Measurements from ENCODE around the gene ST3GAL2. TPM values are rescaled to one million over a fixed set of nuclear protein-coding genes. Genes with fewer than 3 reads are reported as not detected.
"Not testable (repeated sequence)": the region's sequence is repeated elsewhere in the genome, so short reads cannot be mapped to it uniquely, and the experiment has no call there.

Gene ST3GAL2
- total RNA-seq, 3 donors from 2014 or later: 7.8 to 13.4 (median 11.5) TPM

DNA sequence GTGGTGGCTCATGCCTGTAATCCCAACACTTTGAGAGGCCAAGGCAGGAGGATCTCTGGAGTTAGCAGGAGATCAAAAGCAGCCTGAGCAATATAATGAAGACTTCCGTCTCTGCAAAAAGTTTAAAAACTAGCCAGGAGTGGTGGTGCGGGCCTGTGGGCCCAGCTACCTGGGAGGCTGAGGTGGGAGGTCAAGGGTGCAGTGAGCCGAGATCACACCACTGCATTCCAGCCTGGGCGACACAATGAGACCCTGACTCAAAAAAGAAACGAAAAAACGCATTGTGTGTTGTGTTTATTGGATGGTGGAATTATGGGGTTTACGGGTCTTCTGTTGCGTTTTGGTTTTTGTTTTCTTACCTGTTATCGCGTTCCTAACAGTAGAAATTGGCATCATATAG is 93.1 kb downstream of the ST3GAL2 start:
- TF ChIP-seq POLR2AphosphoS5 (IDR thresholded peaks at IDR 0.05) (no peak), POLR2A (IDR thresholded peaks at IDR 0.05) (no peak)
- TF ChIP-seq, protein P1, sequence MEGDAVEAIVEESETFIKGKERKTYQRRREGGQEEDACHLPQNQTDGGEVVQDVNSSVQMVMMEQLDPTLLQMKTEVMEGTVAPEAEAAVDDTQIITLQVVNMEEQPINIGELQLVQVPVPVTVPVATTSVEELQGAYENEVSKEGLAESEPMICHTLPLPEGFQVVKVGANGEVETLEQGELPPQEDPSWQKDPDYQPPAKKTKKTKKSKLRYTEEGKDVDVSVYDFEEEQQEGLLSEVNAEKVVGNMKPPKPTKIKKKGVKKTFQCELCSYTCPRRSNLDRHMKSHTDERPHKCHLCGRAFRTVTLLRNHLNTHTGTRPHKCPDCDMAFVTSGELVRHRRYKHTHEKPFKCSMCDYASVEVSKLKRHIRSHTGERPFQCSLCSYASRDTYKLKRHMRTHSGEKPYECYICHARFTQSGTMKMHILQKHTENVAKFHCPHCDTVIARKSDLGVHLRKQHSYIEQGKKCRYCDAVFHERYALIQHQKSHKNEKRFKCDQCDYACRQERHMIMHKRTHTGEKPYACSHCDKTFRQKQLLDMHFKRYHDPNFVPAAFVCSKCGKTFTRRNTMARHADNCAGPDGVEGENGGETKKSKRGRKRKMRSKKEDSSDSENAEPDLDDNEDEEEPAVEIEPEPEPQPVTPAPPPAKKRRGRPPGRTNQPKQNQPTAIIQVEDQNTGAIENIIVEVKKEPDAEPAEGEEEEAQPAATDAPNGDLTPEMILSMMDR (IDR thresholded peaks at IDR 0.05): no peak
- intact Hi-C loops (cut with DNase I; ENCODE audit: low total_unique reads): loop anchor here (5.0 kb wide), 1 partner anchor 406 kb away; no protein-coding TSS in a partner anchor
- peak overlapping the region; percentile 94 to 97 for H3K27ac ChIP-seq
- DNase-seq (ENCODE audit: low spot score in 2 of 2): no peak
- peaks cover 0 to 9% of the 10 kb centered on the region in 2 donors for H3K4me1 ChIP-seq
- H3K9me3 ChIP-seq: no peaks in the 10 kb centered on the region
- peak overlapping the region; percentile 79 to 92 (median 83) for H3K4me3 ChIP-seq
- no peaks in the 10 kb centered on the region for H3K36me3 ChIP-seq
- no peaks in the 10 kb centered on the region for H3K27me3 ChIP-seq

DNA sequence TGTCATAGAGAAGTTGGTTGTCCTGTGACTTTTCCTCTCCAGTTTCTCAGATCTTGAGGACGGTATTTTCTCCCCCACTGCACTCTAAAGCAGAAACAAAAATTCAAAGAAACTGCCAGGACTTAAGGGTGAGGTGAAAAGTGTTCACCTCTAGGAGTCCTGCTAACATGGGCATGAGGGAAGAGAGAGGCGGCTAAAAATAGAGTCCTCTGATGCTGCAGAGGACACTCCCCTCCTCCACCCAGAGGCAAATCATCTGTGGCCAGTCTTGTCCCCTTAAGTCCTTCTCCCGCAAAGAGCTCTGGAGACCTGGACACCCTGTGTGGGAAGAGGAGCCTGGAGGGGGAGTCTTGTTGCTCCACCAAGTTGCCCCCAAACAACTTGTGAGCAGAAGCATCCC is 96.9 kb downstream of the ST3GAL2 start:
- H3K27me3 ChIP-seq: no peaks in the 10 kb centered on the region
- no peak overlapping the region for H3K27ac ChIP-seq
- no peaks in the 10 kb centered on the region for H3K4me1 ChIP-seq
- no peaks in the 10 kb centered on the region for H3K36me3 ChIP-seq
- DNase-seq (ENCODE audit: low spot score in 2 of 2): no peak
- H3K4me3 ChIP-seq: no peak overlapping the region
- intact Hi-C loops (cut with DNase I; ENCODE audit: low total_unique reads): no loop called here
- H3K9me3 ChIP-seq: no peaks in the 10 kb centered on the region
- no peak for TF ChIP-seq POLR2AphosphoS5 (IDR thresholded peaks at IDR 0.05)

DNA sequence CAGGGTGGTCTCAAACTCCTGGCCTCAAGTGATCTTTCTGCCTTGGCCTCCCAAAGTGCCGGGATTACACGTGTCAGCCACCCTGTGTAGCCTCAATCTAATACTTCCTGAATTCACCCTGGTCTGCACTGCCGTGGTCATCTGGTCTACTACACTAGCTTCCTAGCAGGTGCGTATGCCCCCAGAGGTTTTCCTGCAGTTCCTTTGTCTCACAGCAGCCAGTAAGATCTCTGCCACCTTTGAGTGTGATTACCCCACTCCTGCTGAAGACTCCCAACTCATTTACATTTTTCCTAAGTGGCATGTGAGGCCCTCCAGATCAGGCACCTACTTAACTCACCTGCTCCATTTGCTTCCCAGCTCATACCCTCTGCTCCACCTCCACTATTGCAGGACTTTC is 97.3 kb downstream of the ST3GAL2 start:
- Histone ChIP-seq H3K4me3 (no peak overlapping the region), H3K4me1 (no peaks in the 10 kb centered on the region), H3K27me3 (no peaks in the 10 kb centered on the region), H3K27ac (no peak overlapping the region), H3K9me3 (no peaks in the 10 kb centered on the region), H3K36me3 (no peaks in the 10 kb centered on the region)
- no peak for DNase-seq (ENCODE audit: low spot score in 2 of 2)
- intact Hi-C loops (cut with DNase I; ENCODE audit: low total_unique reads): no loop called here
- TF ChIP-seq POLR2A (IDR thresholded peaks at IDR 0.05) (no peak), POLR2AphosphoS5 (IDR thresholded peaks at IDR 0.05) (no peak)
- TF ChIP-seq, protein P1 (IDR thresholded peaks at IDR 0.05): no peak

DNA sequence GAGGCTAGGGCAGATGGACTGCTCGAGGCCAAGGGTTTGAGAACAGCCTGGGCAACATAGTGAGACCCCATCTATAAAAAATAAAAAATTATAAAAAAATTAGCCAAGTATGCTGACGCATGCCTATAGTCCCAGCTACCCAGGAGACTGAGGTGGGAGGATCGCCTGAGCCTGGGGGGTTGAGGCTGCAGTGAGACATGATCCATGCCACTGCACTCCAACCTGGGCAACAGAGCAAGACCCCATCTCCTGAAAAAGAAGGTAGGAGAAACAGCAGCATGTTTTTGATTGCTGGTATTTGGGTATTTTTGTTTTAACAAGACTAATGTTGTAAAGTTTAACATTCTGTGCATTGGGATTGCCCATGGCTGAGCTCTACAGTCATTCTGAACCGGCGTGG is 101.1 kb downstream of the ST3GAL2 start:
- no peak for DNase-seq (ENCODE audit: low spot score in 2 of 2)
- intact Hi-C loops (cut with DNase I; ENCODE audit: low total_unique reads): no loop called here
- Histone ChIP-seq H3K27ac (no peak overlapping the region), H3K27me3 (no peaks in the 10 kb centered on the region), H3K9me3 (no peaks in the 10 kb centered on the region), H3K4me3 (no peak overlapping the region), H3K4me1 (no peaks in the 10 kb centered on the region), H3K36me3 (no peaks in the 10 kb centered on the region)
- no peak for TF ChIP-seq POLR2AphosphoS5 (IDR thresholded peaks at IDR 0.05)
- TF ChIP-seq POLR2A (IDR thresholded peaks at IDR 0.05): no peak
- TF ChIP-seq, protein P1 (IDR thresholded peaks at IDR 0.05): no peak

DNA sequence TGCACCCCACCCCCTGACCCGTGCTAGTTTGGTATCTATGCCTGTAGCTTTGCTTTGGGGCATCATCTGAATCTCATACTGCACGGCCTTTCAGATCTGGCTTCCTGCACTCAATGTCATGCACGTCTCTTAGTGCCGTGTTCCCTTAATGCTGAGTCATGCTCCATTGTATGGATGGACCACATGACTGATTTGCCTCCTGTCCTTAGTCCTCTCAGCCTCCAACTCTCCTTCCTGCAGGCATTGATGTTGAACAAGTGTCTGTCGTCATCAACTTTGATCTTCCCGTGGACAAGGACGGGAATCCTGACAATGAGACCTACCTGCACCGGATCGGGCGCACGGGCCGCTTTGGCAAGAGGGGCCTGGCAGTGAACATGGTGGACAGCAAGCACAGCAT is 106.2 kb downstream of the ST3GAL2 start:
- H3K4me3 ChIP-seq; intact Hi-C loops (cut with DNase I; ENCODE audit: low total_unique reads); H3K27me3 ChIP-seq; H3K9me3 ChIP-seq; H3K36me3 ChIP-seq; H3K27ac ChIP-seq; H3K4me1 ChIP-seq; DNase-seq (ENCODE audit: low spot score in 2 of 2): not testable (repeated sequence)

DNA sequence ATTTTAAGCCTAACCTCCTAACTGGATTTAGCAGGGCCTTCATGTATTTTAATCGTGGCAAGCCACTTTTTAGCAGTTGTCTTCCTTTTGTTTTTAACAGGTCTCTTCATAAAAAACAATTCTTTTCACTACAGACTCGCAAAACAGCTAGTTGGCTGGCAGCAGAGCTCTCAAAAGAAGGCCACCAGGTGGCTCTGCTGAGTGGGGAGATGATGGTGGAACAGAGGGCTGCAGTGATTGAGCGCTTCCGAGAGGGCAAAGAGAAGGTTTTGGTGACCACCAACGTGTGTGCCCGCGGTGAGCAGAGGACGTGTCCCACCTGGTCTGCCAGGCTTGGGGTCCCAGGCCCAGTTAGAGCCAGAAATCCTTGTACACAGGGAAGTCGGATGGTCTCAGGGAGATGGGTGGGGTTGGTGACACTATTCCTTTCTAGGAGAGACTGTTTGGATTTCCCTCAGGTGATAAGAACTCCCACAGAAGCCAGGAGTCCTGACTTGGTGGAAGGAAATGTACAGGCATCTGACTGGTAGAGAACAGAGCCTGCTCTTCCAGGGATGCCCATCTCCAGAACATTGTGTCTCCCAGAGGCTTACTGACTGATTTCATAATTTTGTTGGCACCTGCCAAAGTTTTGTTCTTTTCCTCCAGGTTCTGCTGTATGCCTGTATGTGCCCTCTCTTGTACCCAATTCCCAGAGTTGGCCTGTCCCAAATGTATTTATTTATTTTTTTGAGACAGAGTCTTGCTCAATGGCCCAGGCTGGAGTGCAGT is 107.1 kb downstream of the ST3GAL2 start:
- H3K9me3 ChIP-seq: no peaks in the 10 kb centered on the region
- TF ChIP-seq POLR2A (IDR thresholded peaks at IDR 0.05): no peak
- TF ChIP-seq, protein P1 (IDR thresholded peaks at IDR 0.05): peak in 1 of 3 donors; percentile 26
- DNase-seq (ENCODE audit: low spot score in 2 of 2): no peak
- no peaks in the 10 kb centered on the region for H3K4me1 ChIP-seq
- no peak overlapping the region for H3K4me3 ChIP-seq
- no peaks in the 10 kb centered on the region for H3K27me3 ChIP-seq
- no peaks in the 10 kb centered on the region for H3K36me3 ChIP-seq
- intact Hi-C loops (cut with DNase I; ENCODE audit: low total_unique reads): no loop called here
- no peak overlapping the region for H3K27ac ChIP-seq
